ENCODE results near the gene WNT9A.

- no peak for TF ChIP-seq POLR2AphosphoS5 (IDR thresholded peaks at IDR 0.05)
- TF ChIP-seq POLR2A (IDR thresholded peaks at IDR 0.05), result no peak
Measured at GRCh38 chr1:227890451-227891222, 57.1 kb downstream of the WNT9A start.
